Small intestine (tissue), 7 donors: ENCODE results near the gene ILK. TPM values are rescaled to one million over a fixed set of nuclear protein-coding genes. Genes with fewer than 3 reads are reported as not detected.
A peak's percentile ranks its signal among the peaks of the same experiment; 100 is the strongest.

Experiments
- DNase-seq, 2 donors: peaks; one replicate each; pipeline versions ENCODE4 v3.0.0 to v3.0.0-alpha.2; 2013
- FAIRE-seq: peaks from 2 replicates; lab custom pipeline; 2012; peaks lifted over from hg19 to GRCh38; lab: Jason Lieb, UNC
- H3K27ac ChIP-seq, 3 donors: one replicate each; pipeline ENCODE4 v1.5.1; 2013; ENCODE audit warnings: low read length in 2 of 3, mild to moderate bottlenecking in 2 of 3, control low read depth in 1 of 3, inconsistent platforms in 1 of 3, low read depth in 1 of 3, moderate library complexity in 1 of 3
- H3K27me3 ChIP-seq, 3 donors: one replicate each; pipeline ENCODE4 v1.6.1; 2013; ENCODE audit warnings: low read length in 3 of 3, inconsistent platforms in 1 of 3; ENCODE audit not compliant: control insufficient read depth in 3 of 3, insufficient read depth in 3 of 3
- H3K36me3 ChIP-seq, 3 donors: one replicate each; pipeline ENCODE4 v1.6.1; 2013; ENCODE audit warnings: low read length in 3 of 3, inconsistent platforms in 1 of 3, low read depth in 1 of 3, mild to moderate bottlenecking in 1 of 3, moderate library complexity in 1 of 3; ENCODE audit not compliant: control insufficient read depth in 3 of 3, insufficient read depth in 2 of 3
- H3K4me1 ChIP-seq, 3 donors: one replicate each; pipeline ENCODE4 v1.6.1; 2013; ENCODE audit warnings: low read length in 2 of 3, inconsistent platforms in 1 of 3, low read depth in 1 of 3, mild to moderate bottlenecking in 1 of 3, moderate library complexity in 1 of 3; ENCODE audit not compliant: control insufficient read depth in 3 of 3, insufficient read depth in 2 of 3
- H3K4me3 ChIP-seq, 3 donors: one replicate each; pipeline ENCODE4 v1.5.1; 2013; ENCODE audit warnings: low read length in 3 of 3, control low read depth in 1 of 3, inconsistent platforms in 1 of 3, low read depth in 1 of 3, mild to moderate bottlenecking in 1 of 3, moderate library complexity in 1 of 3
- H3K9me3 ChIP-seq, 2 donors: one replicate each; pipeline ENCODE4 v1.6.1; 2013; ENCODE audit warnings: low read depth in 1 of 2, low read length in 1 of 2; ENCODE audit not compliant: control insufficient read depth in 2 of 2, insufficient read depth in 1 of 2
- whole genome bisulfite sequencing, 3 donors: extraction: QIAGEN DNeasy Blood & Tissue Kit; methylation state at CpG; one replicate each; pipeline ENCODE4 v1.1.7; 2013; 5-methylcytosine and 5-hydroxymethylcytosine counted together
- polyA plus RNA-seq, 4 donors: library from polyadenylated mRNA; stranded (reverse) in 3 of 4; unstranded in 1 of 4; fragments of 200-250 nt in 3 of 4; fragments of 120-200 nt in 1 of 4; gene quantifications; one replicate each; pipeline versions ENCODE4 v1.2.1 to v1.2.3, GENCODE V29; 2013
- donor health status: healthy with polysubstance abuse.
- donor health status: control.
- donor health status: control.
- donor health status: Bipolar disorder and iron deficiency.
- donor health status: healthy.

ILK gene
- polyA plus RNA-seq, 4 donors: 73.9 to 99.2 (median 93.1) TPM

GRCh38 chr11:6637871-6638270 lies 34.3 kb downstream of the ILK start:
- no peak for DNase-seq
- WGBS, 3 donors: 41 to 50% (median 47%) methylated on average over 3 of the region's 3 CpGs
- Histone ChIP-seq H3K4me3 (no peak overlapping the region), H3K27me3 (no peaks in the 10 kb centered on the region), H3K9me3 (no peaks in the 10 kb centered on the region), H3K27ac (peak overlapping the region in 1 of 3 donors; percentile 5), H3K36me3 (peaks cover 0 to 40% (median 0%) of the 10 kb centered on the region in 3 donors), H3K4me1 (peaks cover 0 to 11% (median 0%) of the 10 kb centered on the region in 3 donors)
- FAIRE-seq: no peak

- Histone ChIP-seq H3K27me3 (no peaks in the 10 kb centered on the region), H3K4me1 (peaks cover 0 to 11% (median 0%) of the 10 kb centered on the region in 3 donors), H3K36me3 (peaks cover 0 to 34% (median 0%) of the 10 kb centered on the region in 3 donors), H3K4me3 (no peak overlapping the region), H3K27ac (peak overlapping the region in 1 of 3 donors; percentile 5), H3K9me3 (no peaks in the 10 kb centered on the region)
- no peak for DNase-seq
- 61 to 67% (median 61%) methylated on average over 4 of the region's 4 CpGs for WGBS, 3 donors
- FAIRE-seq: no peak
These were observed 34.9 kb downstream of the ILK start for GRCh38 chr11:6638429-6638828.

DNA sequence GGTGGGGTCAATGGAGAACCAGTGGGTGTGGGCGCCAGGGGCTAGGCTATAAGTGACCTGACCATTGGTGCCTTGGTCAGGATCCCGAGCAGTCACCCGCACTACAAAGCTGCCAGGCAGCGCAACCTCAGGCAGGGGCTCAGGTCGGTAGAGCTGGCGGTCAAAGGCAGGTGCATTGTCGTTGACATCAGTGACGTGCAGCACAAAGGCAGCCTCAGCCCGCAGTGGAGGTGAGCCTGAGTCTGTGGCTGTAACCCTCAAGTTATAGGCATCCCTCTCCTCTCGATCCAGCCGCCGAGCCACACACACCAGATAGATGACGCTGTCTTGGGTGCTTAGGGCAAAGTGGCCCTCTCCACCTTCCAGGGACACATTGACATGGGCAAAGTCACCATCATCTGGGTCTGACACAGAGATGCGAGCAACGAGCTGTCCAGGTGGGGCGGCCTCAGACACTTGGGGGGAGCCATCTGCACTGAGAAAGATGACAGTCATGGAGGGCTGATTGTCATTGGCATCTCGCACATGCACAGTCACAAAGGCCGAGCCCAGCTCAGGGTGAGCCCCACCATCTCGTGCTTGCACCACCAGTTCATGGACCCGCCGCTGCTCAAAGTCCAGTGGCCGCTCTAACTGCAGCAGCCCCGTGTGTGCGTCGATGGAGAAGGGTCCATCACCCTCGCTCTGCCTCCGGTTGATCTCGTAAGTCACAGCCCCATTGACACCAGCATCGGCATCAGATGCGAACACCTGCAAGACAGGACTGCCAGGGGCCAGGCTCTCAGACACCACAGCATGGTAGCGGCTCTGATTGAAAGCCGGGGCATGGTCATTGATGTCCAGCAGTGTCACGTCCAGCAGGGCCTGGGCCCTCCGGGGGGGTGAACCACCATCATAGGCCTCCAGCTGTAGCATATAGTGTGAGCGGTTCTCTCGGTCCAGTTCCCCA lies 36.7 kb downstream of the ILK start:
- H3K27me3 ChIP-seq: no peaks in the 10 kb centered on the region
- FAIRE-seq (no peak), DNase-seq (no peak)
- H3K36me3 ChIP-seq: peaks cover 0 to 25% (median 0%) of the 10 kb centered on the region in 3 donors
- no peak overlapping the region for H3K27ac ChIP-seq
- no peaks in the 10 kb centered on the region for H3K9me3 ChIP-seq
- no peak overlapping the region for H3K4me3 ChIP-seq
- peaks cover 0 to 9% (median 0%) of the 10 kb centered on the region in 3 donors for H3K4me1 ChIP-seq
- WGBS, 3 donors: 90 to 94% (median 92%) methylated on average over 34 to 36 of the region's 36 CpGs

GRCh38 chr11:6640985-6641701 lies 37.6 kb downstream of the ILK start:
- DNase-seq (no peak), FAIRE-seq (no peak)
- no peaks in the 10 kb centered on the region for H3K9me3 ChIP-seq
- 95 to 96% (median 96%) methylated on average over 26 of the region's 26 CpGs for WGBS, 3 donors
- no peak overlapping the region for H3K4me3 ChIP-seq
- H3K4me1 ChIP-seq: peaks cover 0 to 3% (median 0%) of the 10 kb centered on the region in 3 donors
- no peak overlapping the region for H3K27ac ChIP-seq
- H3K36me3 ChIP-seq: peaks cover 0 to 25% (median 0%) of the 10 kb centered on the region in 3 donors
- H3K27me3 ChIP-seq: no peaks in the 10 kb centered on the region

- H3K4me1 ChIP-seq: peaks cover 0 to 13% (median 3%) of the 10 kb centered on the region in 3 donors
- peaks cover 0 to 24% (median 0%) of the 10 kb centered on the region in 3 donors for H3K36me3 ChIP-seq
- H3K4me3 ChIP-seq: no peak overlapping the region
- no peaks in the 10 kb centered on the region for H3K9me3 ChIP-seq
- H3K27ac ChIP-seq: no peak overlapping the region
- DNase-seq (no peak), FAIRE-seq (no peak)
- WGBS, 3 donors: 83 to 85% (median 84%) methylated on average over 7 of the region's 7 CpGs
- H3K27me3 ChIP-seq: no peaks in the 10 kb centered on the region
These were observed 39.4 kb downstream of the ILK start for GRCh38 chr11:6642957-6643356.

DNA sequence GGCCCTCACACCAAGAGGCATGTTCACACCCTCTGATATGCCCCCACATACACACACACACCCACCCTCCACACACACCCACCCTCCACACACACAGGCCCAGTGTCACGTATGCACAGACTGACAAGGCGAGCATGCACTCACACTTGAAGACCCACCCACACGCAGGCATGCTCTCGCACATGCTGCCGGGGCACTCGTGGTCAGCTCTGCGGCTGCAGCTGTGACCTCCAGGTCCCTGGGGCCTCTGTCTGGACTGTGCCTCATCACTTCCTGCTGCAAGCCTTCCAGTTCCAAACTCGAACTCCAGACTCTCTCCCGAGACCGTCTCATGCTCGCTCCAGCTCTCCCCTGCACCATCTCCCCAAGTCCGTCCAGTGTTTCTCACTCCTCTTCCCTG lies 42.5 kb downstream of the ILK start:
- WGBS, 3 donors: 53 to 91% (median 74%) methylated on average over 11 to 12 of the region's 12 CpGs
- Histone ChIP-seq H3K27ac (peak overlapping the region in 2 of 3 donors; percentile 75 to 78), H3K4me3 (no peak overlapping the region), H3K36me3 (peaks cover 0 to 6% (median 0%) of the 10 kb centered on the region in 3 donors), H3K4me1 (peaks cover 0 to 18% (median 6%) of the 10 kb centered on the region in 3 donors), H3K27me3 (peaks cover 0 to 11% (median 0%) of the 10 kb centered on the region in 3 donors), H3K9me3 (no peaks in the 10 kb centered on the region)
- DNase-seq (no peak), FAIRE-seq (no peak)

GRCh38 chr11:6646576-6646917 lies 43.0 kb downstream of the ILK start:
- DNase-seq: peak in 1 of 2 donors; percentile 32
- peaks cover 0 to 18% (median 6%) of the 10 kb centered on the region in 3 donors for H3K4me1 ChIP-seq
- no peaks in the 10 kb centered on the region for H3K9me3 ChIP-seq
- peaks cover 0 to 3% (median 0%) of the 10 kb centered on the region in 3 donors for H3K36me3 ChIP-seq
- H3K27ac ChIP-seq: peak overlapping the region in 2 of 3 donors; percentile 75 to 78
- peaks cover 0 to 14% (median 0%) of the 10 kb centered on the region in 3 donors for H3K27me3 ChIP-seq
- no peak for FAIRE-seq
- WGBS, 3 donors: 45 to 71% (median 70%) methylated on average over 3 of the region's 3 CpGs
- H3K4me3 ChIP-seq: no peak overlapping the region
